ENCODE data around the gene RAB38.

Gene RAB38

DNA sequence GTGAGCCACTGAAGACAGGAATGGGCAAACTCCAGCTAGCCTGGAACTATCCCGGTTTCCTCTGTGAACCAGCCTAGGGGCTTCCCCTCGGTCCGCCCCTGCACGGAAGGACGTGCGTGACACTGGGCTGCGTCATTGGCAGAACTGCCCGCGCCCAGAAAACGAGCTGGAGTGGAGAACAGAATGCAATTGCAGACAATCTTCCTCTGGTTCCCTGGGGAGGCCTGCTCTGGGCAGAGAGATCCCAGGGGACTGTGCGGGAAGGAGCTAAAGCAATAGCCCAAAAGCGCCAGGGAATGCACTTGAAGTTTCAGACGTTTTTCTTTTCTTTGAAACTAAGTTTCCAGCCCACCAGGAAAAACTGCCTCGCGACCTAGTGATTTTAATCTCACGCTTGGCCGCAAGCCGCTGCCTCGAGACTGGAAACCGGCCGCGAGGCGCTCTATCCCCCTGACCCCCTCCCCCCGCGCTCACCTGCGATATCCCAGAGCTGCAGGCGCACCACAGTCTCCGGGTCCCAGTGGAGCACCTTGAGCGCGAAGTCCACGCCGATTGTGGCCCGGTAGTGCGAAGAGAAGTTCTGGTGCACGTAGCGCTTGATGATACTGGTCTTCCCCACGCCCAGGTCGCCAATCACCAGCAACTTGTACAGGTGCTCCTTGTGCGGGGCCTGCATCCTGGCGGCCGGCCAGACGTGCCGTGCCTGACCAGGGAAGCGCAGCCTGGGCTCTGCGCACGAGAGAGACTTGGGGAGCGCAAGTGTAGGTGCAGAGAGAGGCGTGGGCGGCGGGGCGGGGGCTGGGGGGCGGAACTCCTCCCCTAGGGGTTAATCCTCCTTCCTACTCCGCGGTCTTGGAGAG lies at the start of gene RAB38:
RAB38 (minus strand) TSS at position 735 of the 860 bp plus-strand sequence; CDS start at position 676, 59 bp downstream.
- peak; percentile 65 to 72 for DNase-seq

DNA sequence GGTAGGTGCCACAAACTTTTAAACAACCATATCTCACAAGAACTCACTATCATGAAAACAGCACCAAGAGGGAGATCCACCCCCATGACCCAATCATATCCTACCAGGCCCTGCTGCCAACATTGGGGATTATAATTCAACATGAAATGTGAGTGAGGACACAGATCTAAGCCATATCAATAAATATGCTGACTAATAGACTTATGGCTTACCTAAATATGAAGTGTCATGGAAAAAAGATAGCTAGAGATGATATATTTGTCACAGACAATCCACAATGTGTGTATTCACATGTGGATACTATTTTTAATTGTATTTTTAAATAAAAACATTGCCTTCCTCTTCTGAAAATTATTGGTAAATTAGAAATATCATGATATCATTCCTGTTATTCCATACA lies 38.2 kb upstream of the RAB38 start:
- no peak for DNase-seq

- DNase-seq = no peak
These were observed 37.1 kb upstream of the RAB38 start for GRCh38 chr11:88212300-88212699.

GRCh38 chr11:88208745-88209144 lies 33.5 kb upstream of the RAB38 start:
- no peak for DNase-seq

DNA sequence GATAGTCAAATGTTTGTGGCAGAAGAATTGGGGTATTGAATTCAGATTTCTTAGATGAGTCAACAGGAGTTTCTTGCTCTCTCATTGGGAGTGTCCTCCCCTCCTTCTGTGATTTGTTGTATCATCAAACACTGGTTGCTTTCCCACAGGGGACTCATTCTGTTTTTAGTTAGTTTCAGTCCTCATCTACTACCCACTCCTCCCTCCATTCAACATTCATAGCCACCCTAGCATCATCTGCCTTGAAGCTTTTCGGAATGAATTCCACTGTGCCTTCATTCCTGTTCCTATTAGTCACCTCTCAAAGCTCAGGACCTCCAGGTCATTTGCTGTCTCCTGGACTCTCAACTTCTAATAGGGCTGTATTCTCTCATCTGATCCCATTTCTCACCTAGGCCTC lies 31.5 kb upstream of the RAB38 start:
- DNase-seq = no peak

- DNase-seq = no peak
These were observed 29.1 kb upstream of the RAB38 start for GRCh38 chr11:88204353-88204752.

DNA sequence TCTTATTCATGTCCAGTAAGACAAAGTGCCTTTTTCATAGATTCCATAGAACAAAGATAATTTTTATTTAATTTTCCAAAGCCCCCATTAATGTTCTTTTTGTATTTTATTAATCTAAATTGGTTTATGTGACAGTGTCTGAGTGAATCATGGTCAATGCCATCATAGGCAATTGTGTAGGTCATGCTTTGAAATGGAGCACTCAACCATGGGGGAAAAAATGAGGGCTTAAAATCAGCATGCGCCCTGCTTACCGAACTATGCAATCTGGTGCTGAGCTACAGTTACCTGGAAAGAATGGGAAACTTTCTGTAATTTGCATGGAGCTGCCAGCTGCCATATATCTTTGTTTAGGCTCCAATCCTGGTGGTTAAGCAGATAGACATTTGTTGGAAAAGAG lies 28.4 kb upstream of the RAB38 start:
- no peak for DNase-seq

DNA sequence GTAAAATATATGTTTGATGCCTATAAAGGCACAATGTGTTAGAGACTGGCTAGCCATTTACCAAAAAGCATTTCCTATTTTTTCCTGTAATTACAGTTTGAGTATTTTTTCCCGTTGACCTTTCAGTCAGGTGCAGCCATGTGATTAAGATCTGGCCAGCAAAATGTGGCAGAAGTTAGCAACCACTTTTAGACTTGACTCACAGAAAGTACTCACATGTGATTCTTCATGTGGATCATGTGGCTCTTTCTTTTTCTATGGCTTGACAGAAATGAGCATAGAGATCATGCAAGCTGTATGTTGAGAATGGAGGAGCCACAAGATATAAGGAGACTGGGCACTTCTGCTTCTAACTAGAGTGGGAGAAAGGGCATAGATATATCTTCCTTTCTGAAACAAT lies 27.3 kb upstream of the RAB38 start:
- no peak for DNase-seq

GRCh38 chr11:88196393-88196792 lies 21.1 kb upstream of the RAB38 start:
- DNase-seq = no peak

DNA sequence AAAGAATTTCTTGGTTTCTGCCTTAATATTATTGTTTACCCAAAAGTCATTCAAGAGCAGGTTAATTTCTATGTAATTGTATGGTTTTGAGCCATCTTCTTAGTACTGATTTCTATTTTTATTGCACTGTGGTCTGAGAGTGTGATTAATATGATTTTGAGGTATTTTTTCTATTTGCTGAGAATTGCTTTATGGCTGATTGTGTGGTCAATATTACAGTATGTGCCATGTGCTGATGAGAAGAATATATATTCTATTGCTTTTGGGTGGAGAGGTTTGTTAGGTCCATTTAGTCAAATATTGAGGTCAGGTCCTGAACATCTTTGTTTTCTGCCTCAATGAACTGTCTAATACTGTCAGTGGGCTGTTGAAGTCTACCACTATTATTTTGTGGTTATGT lies 20.7 kb upstream of the RAB38 start:
- DNase-seq = no peak

GRCh38 chr11:88194990-88195389 lies 19.7 kb upstream of the RAB38 start:
- no peak for DNase-seq

DNA sequence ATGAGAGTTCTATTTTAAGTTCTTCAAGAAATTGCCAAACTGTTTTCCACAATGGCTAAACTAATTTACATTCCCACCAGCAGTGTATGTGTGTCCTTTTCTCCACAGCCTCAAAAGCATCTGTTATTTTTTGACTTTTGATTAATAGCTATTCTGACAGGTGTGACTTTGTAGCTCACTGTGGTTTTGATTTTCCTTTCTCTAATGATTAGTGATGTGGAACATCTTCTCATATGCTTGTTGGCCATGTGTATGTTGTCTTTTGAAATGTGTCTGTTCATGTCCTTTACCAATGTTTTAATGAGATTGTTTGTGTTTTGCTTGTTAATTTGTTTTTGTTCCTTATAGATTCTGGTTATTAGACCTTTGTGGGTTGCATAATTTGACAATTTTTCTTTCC lies 18.0 kb upstream of the RAB38 start:
- no peak for DNase-seq

GRCh38 chr11:88188932-88189253 lies 13.7 kb upstream of the RAB38 start:
- no peak for DNase-seq

- DNase-seq = no peak
These were observed 13.1 kb upstream of the RAB38 start for GRCh38 chr11:88188251-88188931.

GRCh38 chr11:88183233-88183632 lies 8.0 kb upstream of the RAB38 start:
- no peak for DNase-seq

GRCh38 chr11:88181776-88182175 lies 6.5 kb upstream of the RAB38 start:
- DNase-seq = no peak

GRCh38 chr11:88179971-88180629 lies 4.9 kb upstream of the RAB38 start:
- DNase-seq = no peak

DNA sequence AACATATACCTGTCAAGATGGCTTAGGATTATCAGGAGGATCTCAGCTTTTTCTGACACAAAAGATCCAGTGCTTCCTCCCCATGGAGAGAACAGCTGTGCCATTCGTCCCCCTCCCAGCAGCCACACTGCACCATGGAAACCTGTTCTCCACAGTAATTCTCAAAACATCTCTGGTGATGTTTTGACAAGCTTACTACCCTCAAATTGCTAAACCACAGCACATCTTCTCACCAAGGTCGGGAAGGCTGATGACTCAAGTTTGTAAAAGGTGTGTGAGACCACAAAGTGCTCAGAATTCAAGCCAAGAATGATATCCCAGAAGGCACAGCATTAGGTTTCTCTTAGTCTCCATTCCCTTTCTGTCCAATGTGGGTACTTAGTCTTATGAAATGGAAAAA lies 3.9 kb upstream of the RAB38 start:
- peak; percentile 15 to 41 for DNase-seq

DNA sequence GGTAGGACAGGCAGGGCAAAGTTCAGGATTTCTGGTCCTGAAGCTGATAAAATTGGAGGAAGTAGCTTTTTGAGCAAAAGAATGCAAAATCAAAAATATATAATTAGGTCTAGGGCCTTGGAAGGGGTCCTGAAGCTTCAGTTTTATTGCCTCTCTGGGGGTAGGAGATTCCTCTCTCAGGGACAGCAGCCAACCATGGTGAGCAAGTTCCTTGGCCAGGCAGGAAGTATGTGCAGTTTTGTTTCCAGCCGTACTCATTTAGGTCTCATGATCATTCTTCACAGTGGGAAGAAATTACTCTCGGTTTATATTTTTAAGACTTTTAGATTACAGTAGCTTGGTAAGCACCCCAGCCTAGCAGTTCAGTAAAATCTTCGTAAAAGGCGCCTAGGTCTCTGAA lies 2.9 kb upstream of the RAB38 start:
- no peak for DNase-seq

DNA sequence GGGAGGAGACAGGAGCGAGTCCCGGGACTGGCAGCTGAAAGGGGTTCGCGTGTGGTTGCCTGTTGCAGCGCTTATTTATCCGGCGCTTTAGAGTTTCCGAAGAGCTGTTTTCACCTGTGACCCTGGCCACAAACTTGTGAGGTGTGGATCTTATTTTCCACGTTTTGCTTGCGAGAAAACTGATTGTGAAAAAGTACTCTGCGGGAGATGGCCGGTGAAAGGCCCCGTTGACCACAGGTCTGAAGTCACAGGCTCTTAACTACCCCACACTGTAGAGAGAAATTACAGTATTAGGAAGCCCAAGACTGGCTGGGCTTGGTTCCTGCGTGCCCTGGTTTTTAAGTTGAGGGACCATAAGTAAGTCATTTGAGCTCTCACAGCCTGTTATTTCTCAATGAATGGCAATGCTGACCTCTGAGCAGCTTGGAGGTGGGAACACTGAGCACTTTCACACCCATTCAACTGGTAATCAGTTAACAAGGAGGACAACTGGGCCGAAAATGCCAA lies 379 bp upstream of the RAB38 start:
- no peak for DNase-seq

DNA sequence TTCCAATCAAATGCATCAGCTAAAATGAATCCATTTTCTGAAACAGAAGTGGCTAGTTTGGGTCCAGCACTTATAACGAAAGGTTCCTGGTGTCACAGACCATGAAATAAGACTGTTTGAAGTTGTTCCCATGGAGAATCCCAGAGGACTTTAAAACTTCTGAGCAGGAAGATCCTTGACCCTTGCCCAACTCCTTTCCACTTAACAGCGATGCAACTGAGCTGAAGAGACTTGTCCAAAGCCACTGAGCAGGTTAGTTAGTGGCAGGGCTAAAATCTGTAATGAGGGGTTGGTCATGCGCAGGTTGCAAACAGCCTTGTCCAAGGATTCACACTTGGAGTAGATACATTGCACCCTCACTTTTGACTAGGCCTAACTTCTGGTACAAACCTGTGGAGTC lies 1.3 kb downstream of the RAB38 start:
- DNase-seq = no peak

DNA sequence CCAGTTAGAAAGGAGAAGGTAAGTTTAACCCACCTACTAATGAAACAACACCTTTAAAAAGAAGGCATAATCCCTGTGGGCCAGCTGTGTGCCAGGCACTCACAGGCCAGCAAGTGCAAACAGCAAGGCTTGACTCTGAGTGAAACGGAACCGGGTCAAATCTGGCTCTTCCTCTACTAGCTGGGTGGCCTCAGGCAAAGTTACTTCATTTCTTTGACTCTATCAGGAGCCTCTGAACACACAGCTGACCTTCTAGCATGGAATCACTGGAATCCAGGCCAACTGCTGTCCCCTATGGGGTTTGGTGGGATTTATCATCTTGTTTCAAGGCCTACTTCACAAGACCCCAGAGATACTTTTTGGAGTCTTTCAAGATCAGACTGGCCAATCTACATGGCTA lies 3.3 kb downstream of the RAB38 start:
- DNase-seq = no peak

DNA sequence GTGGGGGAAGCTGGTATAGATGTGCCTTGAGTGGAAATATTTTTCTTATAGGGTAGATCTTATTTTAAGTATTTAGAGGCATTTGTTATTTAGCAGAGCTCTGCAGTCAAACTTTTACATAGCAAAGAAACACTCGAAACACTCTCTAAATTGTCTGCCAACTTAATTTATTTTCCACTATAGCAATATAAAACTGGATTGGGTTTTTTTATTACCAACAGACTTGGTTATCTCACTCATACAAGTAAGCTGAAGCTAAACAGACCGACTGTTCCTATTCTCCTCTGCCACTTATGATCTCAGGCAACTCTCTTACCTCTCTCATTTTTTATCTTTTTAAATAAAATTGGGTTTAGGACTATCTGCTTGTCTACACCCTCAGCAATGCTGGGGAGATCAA lies 4.6 kb downstream of the RAB38 start:
- DNase-seq = no peak

- DNase-seq = no peak
These were observed 5.4 kb downstream of the RAB38 start for GRCh38 chr11:88169881-88170280.

Measured in activated CD4-positive, alpha-beta T cell treated with anti-CD3 and anti-CD28 coated beads, Interleukin-2, amount 50 U/mL, for 48 hours (primary cell).